K562 (cell line): Measurements from ENCODE around the gene PCSK6. TPM values are rescaled to one million over a fixed set of nuclear protein-coding genes. Genes with fewer than 3 reads are reported as not detected.

Experiments
- ARID1B ChIP-seq: fragments of 450-650 bp; IDR thresholded peaks from 2 replicates; pipeline ENCODE4 v1.6.1; 2016; ENCODE audit warnings: antibody characterized with exemption, mild to moderate bottlenecking, inconsistent platforms
- CBFA2T2 ChIP-seq: fragments of 450-650 bp; conservative IDR thresholded peaks from 2 replicates; pipeline ENCODE4 v1.6.1; 2017; ENCODE audit warnings: mild to moderate bottlenecking
- EP400 ChIP-seq: fragments of 450-650 bp; IDR thresholded peaks from 2 replicates; pipeline ENCODE4 v1.6.1; 2017; ENCODE audit warnings: antibody characterized with exemption, mild to moderate bottlenecking, moderate library complexity
- FUS ChIP-seq: fragments of 200-400 bp; formaldehyde crosslinking; optimal IDR thresholded peaks from 2 replicates; pipeline ENCODE3; 2017; ENCODE audit warnings: low read depth, low read length
- GTF2F1 ChIP-seq: IDR thresholded peaks from 2 replicates; pipeline ENCODE4 v1.6.1; 2011; ENCODE audit warnings: low read depth, low read length, improper control_type of control experiment
- HNRNPLL ChIP-seq: fragments of 200-400 bp; formaldehyde crosslinking; IDR thresholded peaks from 2 replicates; pipeline ENCODE4 v1.6.1; 2017; ENCODE audit warnings: low read length, low read depth, mild to moderate bottlenecking; ENCODE audit not compliant: poor library complexity, severe bottlenecking
- LARP7 ChIP-seq: fragments of 450-650 bp; IDR thresholded peaks from 2 replicates; pipeline ENCODE4 v1.6.1; 2016
- LEF1 ChIP-seq: fragments of 450-650 bp; IDR thresholded peaks from 2 replicates; pipeline ENCODE4 v1.6.1; 2016; ENCODE audit warnings: mild to moderate bottlenecking
- MIER1 ChIP-seq: fragments of 450-650 bp; IDR thresholded peaks from 2 replicates; pipeline ENCODE4 v1.6.1; 2016; ENCODE audit warnings: antibody characterized with exemption, mild to moderate bottlenecking, low read depth
- MYNN ChIP-seq, 2 experiments: sonication (generic); formaldehyde crosslinking in 1 of 2; IDR thresholded peaks; 2 replicates each; pipeline versions ENCODE4 v1.5.0 to v1.6.1; 2016 to 2020; ENCODE audit warnings: antibody characterized with exemption in 1 of 2, missing genetic modification reagents in 1 of 2
- NFIX ChIP-seq: fragments of 250-450 bp; sonication (Bioruptor Pico); IDR thresholded peaks from 2 replicates; pipeline ENCODE4 v1.4.0; 2020; ENCODE audit warnings: low read depth, mild to moderate bottlenecking, moderate library complexity
- NFYB ChIP-seq: IDR thresholded peaks from 2 replicates; pipeline ENCODE4 v1.6.1; 2011; ENCODE audit warnings: mild to moderate bottlenecking, moderate library complexity; ENCODE audit not compliant: insufficient read length; ENCODE audit errors: extremely low read depth
- NR4A1 ChIP-seq, 2 experiments: fragments of 250-450 bp in 1 of 2; fragments of 450-650 bp in 1 of 2; sonication (Bioruptor Pico) in 1 of 2; IDR thresholded peaks; 2 replicates each; pipeline versions ENCODE4 v1.4.0 to v1.6.1; 2016 to 2020; ENCODE audit warnings: mild to moderate bottlenecking in 2 of 2, missing compliant biosample characterization in 1 of 2, missing genetic modification characterization in 1 of 2, moderate library complexity in 1 of 2
- PBX2 ChIP-seq, 2 experiments: IDR thresholded peaks in 1 of 2; conservative IDR thresholded peaks in 1 of 2; 2 replicates each; pipeline ENCODE4 v1.6.1; 2016; ENCODE audit warnings: low read depth in 2 of 2, mild to moderate bottlenecking in 1 of 2, missing compliant biosample characterization in 1 of 2, missing genetic modification characterization in 1 of 2, moderate library complexity in 1 of 2
- POLR2A ChIP-seq: fragments of 450-650 bp; conservative IDR thresholded peaks from 2 replicates; pipeline ENCODE4 v1.6.1; 2016
- RBBP5 ChIP-seq: fragments of 200-600 bp; sonication (generic); IDR thresholded peaks from 2 replicates; pipeline ENCODE4 v1.6.1; 2012; ENCODE audit warnings: borderline replicate concordance, mild to moderate bottlenecking, low read length, control low read depth, inconsistent platforms; ENCODE audit not compliant: insufficient read depth, poor library complexity, severe bottlenecking
- TARDBP ChIP-seq: fragments of 450-650 bp; IDR thresholded peaks from 2 replicates; pipeline ENCODE4 v1.6.1; 2016
- ZBTB33 ChIP-seq: sonication (generic); formaldehyde crosslinking; IDR thresholded peaks from 2 replicates; pipeline ENCODE4 v1.8.1; 2023; ENCODE audit warnings: mild to moderate bottlenecking, missing genetic modification reagents
- ZBTB43 ChIP-seq: sonication (generic); formaldehyde crosslinking; IDR thresholded peaks from 2 replicates; pipeline ENCODE4 v1.8.0; 2023; ENCODE audit warnings: mild to moderate bottlenecking, missing genetic modification reagents
- ZFX ChIP-seq: sonication (generic); formaldehyde crosslinking; IDR thresholded peaks from 2 replicates; pipeline ENCODE4 v1.8.0; 2022; ENCODE audit warnings: mild to moderate bottlenecking, missing genetic modification reagents, moderate library complexity
- ZNF277 ChIP-seq: fragments of 250-450 bp; sonication (Bioruptor Pico); IDR thresholded peaks from 2 replicates; pipeline ENCODE4 v1.8.0; 2022; ENCODE audit warnings: inconsistent platforms, mild to moderate bottlenecking, moderate library complexity, borderline replicate concordance
- ZNF785 ChIP-seq: fragments of 250-450 bp; sonication (Bioruptor Pico); IDR thresholded peaks from 2 replicates; pipeline ENCODE4 v1.4.0; 2020; ENCODE audit warnings: mild to moderate bottlenecking
- polyA plus RNA-seq, 8 experiments: library from polyadenylated mRNA; depleted of rRNA in 4 of 8; stranded (reverse) in 5 of 8; unstranded in 3 of 8; fragments of >200 nt; fragmentation: Nextera tagmentation in 2 of 8; fragmentation: Illumina TruSeq in 1 of 8; extraction: Ambion mirVana in 2 of 8; extraction: Trizol in 1 of 8; gene quantifications; 2 replicates each; pipeline versions ENCODE4 v1.2.1 to v1.2.3, GENCODE V29; 2011 to 2014; ENCODE audit warnings: inconsistent platforms in 1 of 8, missing spikeins in 1 of 8
- total RNA-seq, 7 experiments: library from RNA; depleted of rRNA in 6 of 7; stranded (reverse); fragments of >200 nt in 6 of 7; fragmentation: Illumina TruSeq in 2 of 7; extraction: Trizol in 2 of 7; gene quantifications; 2 replicates each; pipeline versions ENCODE4 v1.2.1 to v1.2.3, GENCODE V29; 2011 to 2021; ENCODE audit warnings: low replicate concordance in 1 of 7

PCSK6 gene
- total and polyA plus RNA-seq, 9 of the 15 experiments (the other 6 are each of a cell fraction or from before 2014, with no cell fraction given), result 2.2 to 32.6 (median 14.5) TPM

- TF ChIP-seq ZBTB33 (no peak), HNRNPLL (no peak), NR4A1 (CRISPR knock-in tag; IDR thresholded peaks at IDR 0.05) (no peak), NR4A1 (tag; IDR thresholded peaks at IDR 0.05) (no peak), GTF2F1 (no peak), NFIX (CRISPR knock-in tag) (no peak), CBFA2T2 (peak; percentile 33; the same call in 1 of the 2 replicates), ZBTB43 (no peak), PBX2 (CRISPR knock-in tag; IDR thresholded peaks at IDR 0.05; ENCODE audit: low read depth) (no peak), PBX2 (tag; conservative IDR thresholded peaks at IDR 0.05; ENCODE audit: low read depth) (no peak), NFYB (no peak), LARP7 (no peak), MIER1 (no peak), POLR2A (no peak), ARID1B (peak; percentile 41; the same call in 1 of the 2 replicates), ZNF785 (no peak), RBBP5 (no peak), MYNN (IDR thresholded peaks at IDR 0.05) (no peak), MYNN (CRISPR knock-in tag; IDR thresholded peaks at IDR 0.05) (no peak), EP400 (no peak), ZFX (no peak), ZNF277 (CRISPR knock-in tag) (no peak), TARDBP (no peak), FUS (no peak), LEF1 (no peak)
Measured at GRCh38 chr15:101477851-101478362, 11.6 kb downstream of the PCSK6 start (continued).
